ENCODE data around the gene RNF112.

Gene RNF112

DNA sequence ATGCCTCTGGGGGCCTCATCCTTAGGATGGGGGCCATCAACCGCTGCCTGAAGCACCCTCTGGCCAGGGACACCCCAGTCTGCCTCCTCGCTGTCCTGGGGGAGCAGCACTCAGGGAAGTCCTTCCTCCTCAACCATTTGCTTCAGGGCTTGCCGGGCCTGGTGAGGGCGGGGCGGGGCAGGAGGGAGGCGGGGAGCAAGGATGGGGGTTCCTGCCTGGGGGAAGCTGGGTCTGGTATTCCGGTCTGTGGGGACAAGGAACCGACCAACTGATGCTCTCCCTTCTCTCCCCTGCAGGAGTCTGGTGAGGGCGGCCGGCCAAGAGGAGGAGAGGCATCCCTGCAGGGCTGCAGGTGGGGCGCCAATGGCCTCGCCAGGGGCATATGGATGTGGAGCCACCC is 2.0 kb downstream of the RNF112 start:
- H3K4me3 ChIP-seq (ENCODE audit: low read depth, low read length), result no peak overlapping the region
- DNase-seq (ENCODE audit: low read depth), result no peak
- TF ChIP-seq, protein P1, sequence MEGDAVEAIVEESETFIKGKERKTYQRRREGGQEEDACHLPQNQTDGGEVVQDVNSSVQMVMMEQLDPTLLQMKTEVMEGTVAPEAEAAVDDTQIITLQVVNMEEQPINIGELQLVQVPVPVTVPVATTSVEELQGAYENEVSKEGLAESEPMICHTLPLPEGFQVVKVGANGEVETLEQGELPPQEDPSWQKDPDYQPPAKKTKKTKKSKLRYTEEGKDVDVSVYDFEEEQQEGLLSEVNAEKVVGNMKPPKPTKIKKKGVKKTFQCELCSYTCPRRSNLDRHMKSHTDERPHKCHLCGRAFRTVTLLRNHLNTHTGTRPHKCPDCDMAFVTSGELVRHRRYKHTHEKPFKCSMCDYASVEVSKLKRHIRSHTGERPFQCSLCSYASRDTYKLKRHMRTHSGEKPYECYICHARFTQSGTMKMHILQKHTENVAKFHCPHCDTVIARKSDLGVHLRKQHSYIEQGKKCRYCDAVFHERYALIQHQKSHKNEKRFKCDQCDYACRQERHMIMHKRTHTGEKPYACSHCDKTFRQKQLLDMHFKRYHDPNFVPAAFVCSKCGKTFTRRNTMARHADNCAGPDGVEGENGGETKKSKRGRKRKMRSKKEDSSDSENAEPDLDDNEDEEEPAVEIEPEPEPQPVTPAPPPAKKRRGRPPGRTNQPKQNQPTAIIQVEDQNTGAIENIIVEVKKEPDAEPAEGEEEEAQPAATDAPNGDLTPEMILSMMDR (IDR thresholded peaks at IDR 0.05; ENCODE audit: insufficient read depth, low read depth, low read length, missing control alignments), result no peak

DNA sequence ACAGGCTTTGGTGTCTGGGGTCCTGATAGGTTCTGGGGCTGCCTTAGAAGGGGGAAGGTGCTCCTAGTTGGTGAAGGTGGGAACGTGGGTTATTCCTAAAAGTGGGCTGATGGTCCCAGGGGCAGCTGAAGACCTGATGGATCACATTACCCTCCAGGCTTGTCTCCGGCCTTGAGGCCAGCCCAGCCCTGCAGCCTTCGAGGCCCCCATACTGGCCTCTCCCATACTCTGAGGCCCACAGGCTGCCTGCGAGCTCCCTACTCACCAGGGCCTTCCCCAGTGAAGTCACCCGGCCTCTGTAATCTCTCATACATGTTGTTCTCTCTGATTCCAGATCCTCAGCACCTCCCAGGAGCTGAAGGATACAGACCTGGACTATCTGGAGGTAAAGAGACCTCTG is 2.7 kb downstream of the RNF112 start:
- TF ChIP-seq, protein P1 (IDR thresholded peaks at IDR 0.05; ENCODE audit: insufficient read depth, low read depth, low read length, missing control alignments), result no peak
- no peak for DNase-seq (ENCODE audit: low read depth)
- H3K4me3 ChIP-seq (ENCODE audit: low read depth, low read length), result no peak overlapping the region

DNA sequence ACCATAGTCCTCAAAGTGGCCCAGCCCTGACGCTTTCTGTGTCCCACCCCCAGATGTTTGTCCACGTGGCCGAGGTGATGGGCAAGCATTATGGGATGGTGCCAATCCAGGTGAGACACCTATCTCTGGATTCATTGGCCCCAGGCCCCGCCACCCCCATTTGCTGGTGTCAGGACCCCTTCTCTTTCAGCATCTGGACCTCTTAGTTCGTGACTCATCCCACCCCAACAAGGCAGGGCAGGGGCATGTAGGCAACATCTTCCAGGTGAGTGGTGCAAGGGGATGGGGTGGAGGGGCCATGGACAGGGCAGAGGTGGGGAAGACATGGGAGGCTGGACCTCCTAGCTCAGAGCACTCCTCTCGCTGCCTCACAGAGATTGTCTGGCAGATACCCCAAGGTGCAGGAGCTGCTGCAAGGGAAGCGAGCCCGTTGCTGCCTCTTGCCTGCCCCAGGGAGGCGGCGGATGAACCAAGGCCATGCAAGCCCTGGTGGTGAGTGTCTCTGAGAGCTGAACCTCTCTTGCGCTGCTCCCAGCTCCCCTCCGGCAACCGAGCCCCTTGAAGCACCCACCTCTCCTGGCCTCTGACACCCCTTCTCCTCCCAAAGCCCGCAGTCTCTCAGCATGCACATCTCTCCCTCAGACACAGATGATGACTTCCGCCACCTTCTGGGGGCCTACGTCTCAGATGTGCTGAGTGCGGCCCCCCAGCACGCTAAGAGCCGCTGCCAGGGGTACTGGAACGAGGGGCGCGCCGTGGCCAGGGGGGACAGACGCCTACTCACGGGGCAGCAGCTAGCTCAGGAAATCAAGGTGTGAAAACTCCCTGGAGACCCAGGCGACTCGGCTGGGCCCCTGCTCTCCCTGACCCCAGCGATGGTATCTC is 3.6 kb downstream of the RNF112 start:
- no peak overlapping the region for H3K4me3 ChIP-seq (ENCODE audit: low read depth, low read length)
- TF ChIP-seq, protein P1 (IDR thresholded peaks at IDR 0.05; ENCODE audit: insufficient read depth, low read depth, low read length, missing control alignments), result no peak
- DNase-seq (ENCODE audit: low read depth), result no peak

DNA sequence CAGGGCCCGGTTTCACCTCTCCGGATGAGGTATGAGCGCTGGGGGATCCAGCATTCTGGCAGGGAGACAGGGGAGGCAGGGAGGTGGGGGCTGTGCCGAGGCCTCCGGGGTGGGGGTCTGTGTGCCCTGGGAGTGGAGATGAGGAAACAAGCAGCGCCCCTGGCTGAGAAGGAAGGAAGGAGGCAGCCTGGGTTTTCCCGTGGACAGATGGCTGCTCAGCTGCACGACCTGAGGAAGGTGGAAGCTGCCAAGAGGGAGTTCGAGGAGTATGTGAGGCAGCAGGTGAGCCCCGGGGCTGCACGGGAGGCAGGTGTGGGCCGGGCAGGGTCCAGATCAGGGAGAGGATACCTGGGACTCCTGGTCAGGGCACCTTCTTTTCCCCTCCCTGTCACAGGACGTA is 4.3 kb downstream of the RNF112 start:
- H3K4me3 ChIP-seq (ENCODE audit: low read depth, low read length), result no peak overlapping the region
- DNase-seq (ENCODE audit: low read depth), result no peak
- TF ChIP-seq, protein P1 (IDR thresholded peaks at IDR 0.05; ENCODE audit: insufficient read depth, low read depth, low read length, missing control alignments), result no peak

DNA sequence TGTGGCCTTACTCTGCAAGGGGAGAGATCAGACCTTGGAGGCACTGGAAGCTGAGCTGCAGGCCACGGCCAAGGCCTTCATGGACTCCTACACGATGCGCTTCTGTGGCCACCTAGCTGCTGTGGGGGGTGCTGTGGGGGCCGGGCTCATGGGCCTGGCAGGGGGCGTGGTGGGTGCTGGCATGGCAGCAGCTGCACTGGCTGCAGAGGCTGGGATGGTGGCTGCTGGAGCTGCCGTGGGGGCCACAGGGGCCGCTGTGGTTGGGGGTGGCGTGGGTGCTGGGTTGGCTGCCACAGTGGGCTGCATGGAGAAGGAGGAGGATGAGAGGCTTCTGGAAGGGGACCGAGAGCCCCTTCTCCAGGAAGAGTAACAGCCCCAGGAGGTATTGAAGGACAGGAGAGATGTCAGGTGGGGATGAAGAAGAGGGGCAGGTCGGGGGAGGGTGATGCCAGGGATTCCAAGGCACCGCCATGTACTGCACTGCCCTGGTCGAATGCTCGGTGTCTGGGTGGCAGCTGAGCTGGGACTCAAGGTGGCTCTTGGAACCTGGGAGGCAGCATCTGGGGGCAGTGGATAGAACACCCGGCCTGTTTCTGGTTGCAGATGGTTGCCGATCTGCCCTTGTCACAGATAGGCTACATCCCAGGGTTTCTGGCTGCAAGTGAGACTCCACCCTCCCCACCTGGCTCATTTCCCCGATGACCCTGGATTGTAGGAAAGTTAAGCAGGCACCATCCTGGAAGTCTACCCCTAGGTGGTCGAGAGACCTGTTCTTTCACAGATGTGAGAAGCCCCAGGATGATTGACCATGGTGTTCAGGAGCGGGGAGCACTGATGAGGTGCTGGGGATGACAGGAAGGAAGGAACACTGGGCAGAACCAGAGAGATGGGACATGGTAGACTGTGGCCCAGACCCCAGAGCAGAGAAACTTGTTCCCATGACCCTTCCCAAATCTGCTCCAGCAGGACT is 5.1 kb downstream of the RNF112 start:
- no peak for DNase-seq (ENCODE audit: low read depth)
- no peak overlapping the region for H3K4me3 ChIP-seq (ENCODE audit: low read depth, low read length)
- TF ChIP-seq, protein P1 (IDR thresholded peaks at IDR 0.05; ENCODE audit: insufficient read depth, low read depth, low read length, missing control alignments), result no peak

DNA sequence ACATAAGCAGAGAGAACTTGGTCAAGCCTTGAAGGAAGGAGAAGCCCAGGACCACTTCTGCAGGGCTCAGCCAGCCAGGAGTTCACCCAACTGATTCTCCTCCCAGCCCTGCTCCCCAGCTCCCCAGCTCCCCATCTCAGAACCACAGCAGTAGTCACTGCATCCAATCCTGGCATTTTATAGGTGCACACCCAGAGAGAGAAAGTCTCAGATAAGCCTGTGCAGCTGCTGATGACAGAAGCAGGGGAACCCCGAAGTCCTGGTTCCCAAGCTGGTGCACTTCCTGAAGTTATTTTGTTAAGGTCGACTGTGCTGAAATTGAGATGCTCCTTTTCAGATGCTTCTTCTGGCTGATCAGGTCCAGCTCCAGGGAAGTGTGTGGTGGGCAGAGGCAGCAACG is 6.6 kb downstream of the RNF112 start:
- no peak for DNase-seq (ENCODE audit: low read depth)
- no peak overlapping the region for H3K4me3 ChIP-seq (ENCODE audit: low read depth, low read length)
- TF ChIP-seq, protein P1 (IDR thresholded peaks at IDR 0.05; ENCODE audit: insufficient read depth, low read depth, low read length, missing control alignments), result no peak
